HepG2 (cell line): ENCODE data around the gene PBX1. TPM values are rescaled to one million over a fixed set of nuclear protein-coding genes. Genes with fewer than 3 reads are reported as not detected.

Experiments used
- ATAC-seq: fragments of 200-7000 bp; cut with Tn5 transposase; 3 replicates; pipeline ENCODE4 v1.9.1; 2020; ENCODE audit warnings: mild to moderate bottlenecking, moderate library complexity
- BruUV-seq: library from RNA; stranded (reverse); fragments of 400-500 nt; replicated peaks from 2 replicates; lab custom pipeline; 2021; lab: Mats Ljungman, UMichigan
- CTCF ChIA-PET: fragments of 300-600 bp; formaldehyde crosslinking; extraction: SDS; loops from one replicate; lab custom pipeline; 2021; ENCODE audit warnings: low total read pairs, inconsistent platforms, low intra/inter-chr PET ratio; lab: Yijun Ruan, JAX
- POLR2A ChIA-PET: fragments of 350-600 bp; sonication (Branson Sonifier 250); formaldehyde crosslinking; loops from one replicate; lab custom pipeline; 2020; ENCODE audit warnings: antibody characterized with exemption, inconsistent platforms; lab: Yijun Ruan, JAX
- DNase-seq: peaks from one replicate; pipeline ENCODE4 v3.0.0-alpha.2; 2015; ENCODE audit warnings: low spot score
- FAIRE-seq: peaks from 3 replicates; lab custom pipeline; 2011; peaks lifted over from hg19 to GRCh38; lab: Jason Lieb, UNC
- H2AFZ ChIP-seq: one replicate; pipeline ENCODE4 v1.6.1; 2011; ENCODE audit warnings: low read length, inconsistent platforms
- H3K27ac ChIP-seq: fragments of 300-600 bp; 3 replicates; pipeline ENCODE4 v1.8.0; 2011; ENCODE audit warnings: mixed run types, mild to moderate bottlenecking, mixed read lengths, low read length, inconsistent platforms; ENCODE audit not compliant: insufficient read depth; ENCODE audit errors: extremely low read length
- H3K27me3 ChIP-seq, 2 experiments: fragments of 200-600 bp in 1 of 2; 2 replicates in 1 of 2; 3 replicates in 1 of 2; pipeline versions ENCODE4 v1.6.0 to v1.8.0; 2011; ENCODE audit warnings: low read length in 2 of 2, mild to moderate bottlenecking in 2 of 2, moderate library complexity in 2 of 2, inconsistent platforms in 1 of 2; ENCODE audit not compliant: insufficient read depth in 2 of 2, control insufficient read depth in 1 of 2
- H3K36me3 ChIP-seq, 2 experiments: fragments of 200-600 bp in 1 of 2; replicated peaks in 1 of 2; 2 replicates in 1 of 2; 3 replicates in 1 of 2; pipeline versions ENCODE4 v1.5.1 to v1.8.0; 2011; ENCODE audit warnings: low read length in 2 of 2, inconsistent platforms in 1 of 2; ENCODE audit not compliant: insufficient read depth in 2 of 2, control insufficient read depth in 1 of 2
- H3K4me1 ChIP-seq: 2 replicates; pipeline ENCODE4 v1.5.1; 2012; ENCODE audit warnings: low read length, inconsistent platforms; ENCODE audit not compliant: insufficient read depth
- H3K4me2 ChIP-seq: 2 replicates; pipeline ENCODE4 v1.6.0; 2011; ENCODE audit warnings: low read depth, low read length, inconsistent platforms
- H3K4me3 ChIP-seq, 3 experiments: fragments of 200-600 bp in 1 of 3; sonication (generic), shearing (Covaris generic) in 1 of 3; replicated peaks in 1 of 3; 2 replicates each; pipeline ENCODE4 v1.5.1; 2011 to 2016; ENCODE audit warnings: low read length in 3 of 3, inconsistent platforms in 2 of 3, low read depth in 2 of 3, mild to moderate bottlenecking in 2 of 3, control low read depth in 1 of 3, mixed read lengths in 1 of 3; ENCODE audit not compliant: insufficient read depth in 1 of 3
- H3K79me2 ChIP-seq: one replicate; pipeline ENCODE4 v1.6.1; 2011; ENCODE audit warnings: low read length, inconsistent platforms; ENCODE audit not compliant: insufficient read depth
- H3K9ac ChIP-seq: 2 replicates; pipeline ENCODE4 v1.6.0; 2011; ENCODE audit warnings: mild to moderate bottlenecking, low read depth, low read length, inconsistent platforms; ENCODE audit not compliant: insufficient read depth
- H3K9me3 ChIP-seq: 2 replicates; pipeline ENCODE4 v1.5.1; 2012; ENCODE audit warnings: mild to moderate bottlenecking, low read length
- H4K20me1 ChIP-seq: 2 replicates; pipeline ENCODE4 v1.6.0; 2011; ENCODE audit warnings: inconsistent platforms, mild to moderate bottlenecking, low read length, moderate library complexity; ENCODE audit not compliant: insufficient read depth
- BRD4 ChIP-seq: sonication (generic); formaldehyde crosslinking; IDR thresholded peaks from 2 replicates; pipeline ENCODE4 v1.4.0; 2020; ENCODE audit warnings: missing genetic modification reagents
- CENPX ChIP-seq: sonication (generic); formaldehyde crosslinking; IDR thresholded peaks from 2 replicates; pipeline ENCODE4 v1.9.0; 2021; ENCODE audit warnings: mild to moderate bottlenecking, missing genetic modification reagents, moderate library complexity
- CREB1 ChIP-seq, 2 experiments: fragments of 450-650 bp in 1 of 2; IDR thresholded peaks; 2 replicates each; pipeline ENCODE4 v1.6.1; 2016 to 2017; ENCODE audit warnings: control low read depth in 1 of 2, mild to moderate bottlenecking in 1 of 2, missing compliant biosample characterization in 1 of 2, missing genetic modification characterization in 1 of 2
- HDAC6 ChIP-seq: fragments of 200-600 bp; sonication (generic); IDR thresholded peaks from 2 replicates; pipeline ENCODE4 v1.7.0; 2017; ENCODE audit warnings: mild to moderate bottlenecking, antibody characterized with exemption, low read length, low read depth
- HNRNPUL1 ChIP-seq: fragments of 200-400 bp; formaldehyde crosslinking; IDR thresholded peaks from 2 replicates; pipeline ENCODE4 v1.6.1; 2017; ENCODE audit warnings: low read depth, mild to moderate bottlenecking, low read length, moderate library complexity
- ISX ChIP-seq: sonication (generic); formaldehyde crosslinking; conservative IDR thresholded peaks from 2 replicates; pipeline ENCODE4 v1.5.0; 2020; ENCODE audit warnings: missing genetic modification reagents
- KLF6 ChIP-seq: IDR thresholded peaks from 2 replicates; pipeline ENCODE4 v1.8.0; 2016; ENCODE audit warnings: missing biosample characterization, missing genetic modification reagents
- MEIS1 ChIP-seq: sonication (generic); formaldehyde crosslinking; IDR thresholded peaks from 2 replicates; pipeline ENCODE4 v1.9.0; 2021; ENCODE audit warnings: mild to moderate bottlenecking, missing genetic modification reagents, moderate library complexity, borderline replicate concordance
- PHF8 ChIP-seq: sonication (generic); formaldehyde crosslinking; IDR thresholded peaks from 2 replicates; pipeline ENCODE4 v1.5.0; 2020; ENCODE audit warnings: missing genetic modification reagents
- SMYD3 ChIP-seq: sonication (generic); formaldehyde crosslinking; IDR thresholded peaks from 2 replicates; pipeline ENCODE4 v1.8.1; 2023; ENCODE audit warnings: mild to moderate bottlenecking, missing genetic modification reagents
- ZBTB38 ChIP-seq: sonication (generic); formaldehyde crosslinking; IDR thresholded peaks from 2 replicates; pipeline ENCODE4 v1.5.1; 2020; ENCODE audit warnings: mild to moderate bottlenecking, missing genetic modification reagents
- ZNF343 ChIP-seq: sonication (generic); formaldehyde crosslinking; IDR thresholded peaks from 2 replicates; pipeline ENCODE4 v1.4.0; 2020; ENCODE audit warnings: mild to moderate bottlenecking, missing genetic modification reagents
- ZNF550 ChIP-seq: sonication (generic); formaldehyde crosslinking; IDR thresholded peaks from 2 replicates; pipeline ENCODE4 v1.4.0; 2020; ENCODE audit warnings: mild to moderate bottlenecking, missing genetic modification reagents, borderline replicate concordance
- ZNF614 ChIP-seq: IDR thresholded peaks from 2 replicates; pipeline ENCODE4 v1.6.1; 2018; ENCODE audit warnings: missing biosample characterization, missing genetic modification reagents, inconsistent platforms, borderline replicate concordance
- ZNF660 ChIP-seq: sonication (generic); formaldehyde crosslinking; IDR thresholded peaks from 2 replicates; pipeline ENCODE4 v1.5.1; 2020; ENCODE audit warnings: mild to moderate bottlenecking, low read depth, missing genetic modification reagents, borderline replicate concordance
- WGBS: methylation state at CpG from one replicate; pipeline ENCODE4 v1.1.6; 2017; ENCODE audit warnings: low lambda C conversion rate; 5-methylcytosine and 5-hydroxymethylcytosine counted together
- in situ Hi-C: cut with HindIII; loops from 2 replicates; pipeline ENCODE4 v1.10.0; 2017; ENCODE audit warnings: low pct_unique_long_range_greater_than_20kb; ENCODE audit not compliant: extremely low pct_ligation_motif_present
- intact Hi-C: fragments of 100-400 bp; cut with micrococcal nuclease; formaldehyde crosslinking; loops from one replicate; pipeline ENCODE4 v1.10.0; 2022; ENCODE audit not compliant: unreplicated experiment
- polyA plus RNA-seq, 8 experiments: library from polyadenylated mRNA; depleted of rRNA in 3 of 8; stranded (reverse) in 7 of 8; unstranded in 1 of 8; fragments of >200 nt; fragmentation: Illumina TruSeq in 4 of 8; extraction: Trizol in 4 of 8; gene quantifications; 2 replicates each; pipeline versions ENCODE4 v1.2.1 to v1.2.3, GENCODE V29; 2011 to 2016; ENCODE audit warnings: low read depth in 4 of 8, missing spikeins in 1 of 8, mixed read lengths in 1 of 8; ENCODE audit not compliant: insufficient read depth in 1 of 8
- total RNA-seq, 5 experiments: library from RNA; depleted of rRNA; stranded (reverse); fragments of >200 nt; fragmentation: Illumina TruSeq; extraction: Trizol; gene quantifications; 2 replicates each; pipeline ENCODE4 v1.2.3, GENCODE V29; 2016; ENCODE audit warnings: low read depth in 1 of 5
- TF ChIP-seq, protein P1 (sequence below): sonication (generic); formaldehyde crosslinking; IDR thresholded peaks from 2 replicates; pipeline ENCODE4 v1.5.0; 2020; ENCODE audit warnings: missing genetic modification reagents, mild to moderate bottlenecking, borderline replicate concordance
- TF ChIP-seq, protein P2 (sequence below): sonication (generic); formaldehyde crosslinking; IDR thresholded peaks from 2 replicates; pipeline ENCODE4 v1.5.0; 2020; ENCODE audit warnings: mild to moderate bottlenecking, missing genetic modification reagents, borderline replicate concordance
- TF ChIP-seq, protein P3 (sequence below): IDR thresholded peaks from 2 replicates; pipeline ENCODE4 v1.6.1; 2016; ENCODE audit warnings: mild to moderate bottlenecking, missing biosample characterization, missing genetic modification reagents

The PBX1 gene
- total and polyA plus RNA-seq, 2 of the 13 experiments (the other 11 are each of a cell fraction or from before 2014, with no cell fraction given) = 0.24 TPM; not detected in 1

DNA sequence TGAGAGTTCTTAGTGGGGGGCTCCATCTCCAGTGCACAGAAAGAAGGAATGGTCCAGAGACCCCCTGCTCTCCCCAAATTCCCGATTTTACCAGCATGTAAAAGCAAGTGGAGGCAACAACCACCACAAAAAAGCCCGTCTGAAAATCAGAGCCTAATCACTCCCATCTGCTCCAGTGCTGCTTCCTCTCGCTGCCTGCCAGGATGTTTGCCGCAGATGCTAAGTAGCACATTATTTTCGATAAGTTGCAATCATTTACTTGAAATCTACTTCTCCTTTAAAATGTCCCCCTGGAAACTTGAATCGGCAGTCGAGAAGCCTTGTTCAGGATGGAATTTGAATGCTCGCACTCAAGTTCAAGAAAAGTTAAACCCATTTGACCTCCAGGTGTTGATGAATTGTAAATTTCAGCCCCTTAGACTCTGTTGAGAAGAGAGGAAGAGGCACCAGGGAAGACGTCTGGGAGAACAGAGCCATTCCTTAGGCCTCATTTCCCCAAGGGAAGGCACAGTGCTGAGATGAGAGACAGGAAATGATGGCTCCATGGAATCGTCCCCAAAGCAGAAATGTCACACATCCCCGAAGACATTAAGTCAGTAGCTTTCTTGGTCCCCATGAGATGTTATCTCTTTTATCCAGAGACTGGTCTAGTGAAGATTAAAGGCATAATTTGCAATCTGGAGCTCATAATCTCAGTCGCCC, 221.3 kb downstream of the PBX1 start (continued):
- TF ChIP-seq CENPX (CRISPR knock-in tag) = no peak
- no peak for TF ChIP-seq HNRNPUL1
- no peak for TF ChIP-seq ISX (CRISPR knock-in tag)
- TF ChIP-seq, protein P1, sequence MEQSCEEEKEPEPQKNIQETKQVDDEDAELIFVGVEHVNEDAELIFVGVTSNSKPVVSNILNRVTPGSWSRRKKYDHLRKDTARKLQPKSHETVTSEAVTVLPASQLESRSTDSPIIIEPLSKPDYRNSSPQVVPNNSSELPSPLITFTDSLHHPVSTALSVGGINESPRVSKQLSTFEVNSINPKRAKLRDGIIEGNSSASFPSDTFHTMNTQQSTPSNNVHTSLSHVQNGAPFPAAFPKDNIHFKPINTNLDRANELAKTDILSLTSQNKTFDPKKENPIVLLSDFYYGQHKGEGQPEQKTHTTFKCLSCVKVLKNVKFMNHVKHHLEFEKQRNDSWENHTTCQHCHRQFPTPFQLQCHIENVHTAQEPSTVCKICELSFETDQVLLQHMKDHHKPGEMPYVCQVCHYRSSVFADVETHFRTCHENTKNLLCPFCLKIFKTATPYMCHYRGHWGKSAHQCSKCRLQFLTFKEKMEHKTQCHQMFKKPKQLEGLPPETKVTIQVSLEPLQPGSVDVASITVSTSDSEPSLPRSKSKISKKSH (CRISPR knock-in tag) = no peak
- TF ChIP-seq, protein P2, sequence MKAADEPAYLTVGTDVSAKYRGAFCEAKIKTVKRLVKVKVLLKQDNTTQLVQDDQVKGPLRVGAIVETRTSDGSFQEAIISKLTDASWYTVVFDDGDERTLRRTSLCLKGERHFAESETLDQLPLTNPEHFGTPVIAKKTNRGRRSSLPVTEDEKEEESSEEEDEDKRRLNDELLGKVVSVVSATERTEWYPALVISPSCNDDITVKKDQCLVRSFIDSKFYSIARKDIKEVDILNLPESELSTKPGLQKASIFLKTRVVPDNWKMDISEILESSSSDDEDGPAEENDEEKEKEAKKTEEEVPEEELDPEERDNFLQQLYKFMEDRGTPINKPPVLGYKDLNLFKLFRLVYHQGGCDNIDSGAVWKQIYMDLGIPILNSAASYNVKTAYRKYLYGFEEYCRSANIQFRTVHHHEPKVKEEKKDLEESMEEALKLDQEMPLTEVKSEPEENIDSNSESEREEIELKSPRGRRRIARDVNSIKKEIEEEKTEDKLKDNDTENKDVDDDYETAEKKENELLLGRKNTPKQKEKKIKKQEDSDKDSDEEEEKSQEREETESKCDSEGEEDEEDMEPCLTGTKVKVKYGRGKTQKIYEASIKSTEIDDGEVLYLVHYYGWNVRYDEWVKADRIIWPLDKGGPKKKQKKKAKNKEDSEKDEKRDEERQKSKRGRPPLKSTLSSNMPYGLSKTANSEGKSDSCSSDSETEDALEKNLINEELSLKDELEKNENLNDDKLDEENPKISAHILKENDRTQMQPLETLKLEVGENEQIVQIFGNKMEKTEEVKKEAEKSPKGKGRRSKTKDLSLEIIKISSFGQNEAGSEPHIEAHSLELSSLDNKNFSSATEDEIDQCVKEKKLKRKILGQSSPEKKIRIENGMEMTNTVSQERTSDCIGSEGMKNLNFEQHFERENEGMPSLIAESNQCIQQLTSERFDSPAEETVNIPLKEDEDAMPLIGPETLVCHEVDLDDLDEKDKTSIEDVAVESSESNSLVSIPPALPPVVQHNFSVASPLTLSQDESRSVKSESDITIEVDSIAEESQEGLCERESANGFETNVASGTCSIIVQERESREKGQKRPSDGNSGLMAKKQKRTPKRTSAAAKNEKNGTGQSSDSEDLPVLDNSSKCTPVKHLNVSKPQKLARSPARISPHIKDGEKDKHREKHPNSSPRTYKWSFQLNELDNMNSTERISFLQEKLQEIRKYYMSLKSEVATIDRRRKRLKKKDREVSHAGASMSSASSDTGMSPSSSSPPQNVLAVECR (CRISPR knock-in tag) = no peak

DNA sequence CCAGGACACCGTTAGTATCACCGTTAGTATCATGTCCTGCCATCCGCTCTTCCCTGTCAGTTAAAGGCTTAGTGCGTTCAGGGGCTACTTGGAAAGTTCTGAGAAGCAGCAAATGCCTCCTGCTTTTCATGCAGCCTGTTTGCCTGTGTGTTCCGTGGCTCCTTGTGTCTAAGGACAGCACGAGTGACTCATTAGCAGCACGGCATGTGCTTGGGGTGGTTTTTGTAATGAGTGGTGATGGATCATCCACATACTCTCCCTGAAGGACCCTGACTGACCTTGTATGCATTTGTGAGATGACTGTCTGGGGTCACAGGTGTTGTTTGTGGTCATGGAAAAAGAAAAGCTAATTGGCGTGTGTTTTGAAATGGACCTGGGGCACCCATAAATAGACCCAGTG, 221.9 kb downstream of the PBX1 start:
- Histone ChIP-seq H3K9ac (no peak overlapping the region), H3K9me3 (no peaks in the 10 kb centered on the region), H3K79me2 (no peaks in the 10 kb centered on the region), H3K27me3 (peaks cover 0 to 3% of the 10 kb centered on the region in 2 experiments; a peak in 2 of 5 replicates), H3K4me3 (no peak overlapping the region), H3K36me3 (no peaks in the 10 kb centered on the region), H4K20me1 (no peaks in the 10 kb centered on the region), H3K4me2 (no peak overlapping the region), H3K4me1 (no peaks in the 10 kb centered on the region), H3K27ac (no peak overlapping the region), H2AFZ (no peak overlapping the region)
- POLR2A ChIA-PET = no interaction called here
- BruUV-seq = no TSS peak
- in situ Hi-C loops = loop anchor here (5.0 to 10.0 kb wide), 2 partner anchors 106 to 1369 kb away; no protein-coding TSS in a partner anchor
- CTCF ChIA-PET = no interaction called here
- no peak for ATAC-seq
- no peak for FAIRE-seq
- no peak for TF ChIP-seq BRD4
- no peak for TF ChIP-seq KLF6 (CRISPR knock-in tag)
- TF ChIP-seq CREB1 (IDR thresholded peaks at IDR 0.05) = no peak
- TF ChIP-seq CREB1 (CRISPR knock-in tag; IDR thresholded peaks at IDR 0.05) = no peak
- no peak for TF ChIP-seq HDAC6
- TF ChIP-seq, protein P3, sequence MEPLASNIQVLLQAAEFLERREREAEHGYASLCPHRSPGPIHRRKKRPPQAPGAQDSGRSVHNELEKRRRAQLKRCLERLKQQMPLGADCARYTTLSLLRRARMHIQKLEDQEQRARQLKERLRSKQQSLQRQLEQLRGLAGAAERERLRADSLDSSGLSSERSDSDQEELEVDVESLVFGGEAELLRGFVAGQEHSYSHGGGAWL = no peak
- TF ChIP-seq ZNF614 (CRISPR knock-in tag) = no peak
- TF ChIP-seq ZNF550 (CRISPR knock-in tag) = no peak
- TF ChIP-seq PHF8 (CRISPR knock-in tag) = no peak
- TF ChIP-seq SMYD3 (CRISPR knock-in tag) = no peak
- no peak for TF ChIP-seq MEIS1 (CRISPR knock-in tag)
- no peak for TF ChIP-seq ZNF660 (CRISPR knock-in tag)
- TF ChIP-seq ZBTB38 (CRISPR knock-in tag) = no peak
- TF ChIP-seq ZNF343 (CRISPR knock-in tag) = no peak
- 54% methylated on average over 8 of the region's 8 CpGs for whole genome bisulfite sequencing
- intact Hi-C loops = no loop called here
- DNase-seq = no peak
